Smooth muscle cell (in vitro differentiated cells): ENCODE data around the gene KCTD13. TPM values are rescaled to one million over a fixed set of nuclear protein-coding genes. Genes with fewer than 3 reads are reported as not detected.
A peak's percentile ranks its signal among the peaks of the same experiment; 100 is the strongest.

ENCODE experiments used
- DNase-seq: peaks from one replicate; lab custom pipeline; 2025; ENCODE audit not compliant: unreplicated experiment; lab: John Stamatoyannopoulos, UW
- H2AFZ ChIP-seq: fragments of 200-600 bp; sonication (generic); 2 replicates; pipeline ENCODE4 v1.6.0; 2016; ENCODE audit warnings: antibody characterized with exemption, low read depth, mild to moderate bottlenecking
- H3F3A ChIP-seq: fragments of 200-600 bp; sonication (generic); 2 replicates; pipeline ENCODE4 v1.6.0; 2017; ENCODE audit warnings: antibody characterized with exemption, low read depth
- H3K27ac ChIP-seq: fragments of 200-600 bp; sonication (generic); 2 replicates; pipeline ENCODE4 v1.5.1; 2016; ENCODE audit warnings: low read depth, mild to moderate bottlenecking
- H3K27me3 ChIP-seq: fragments of 200-600 bp; sonication (generic); 2 replicates; pipeline ENCODE4 v1.6.1; 2016; ENCODE audit warnings: low read depth, mild to moderate bottlenecking
- H3K36me3 ChIP-seq: fragments of 200-600 bp; sonication (generic); 2 replicates; pipeline ENCODE4 v1.5.1; 2016; ENCODE audit warnings: low read depth
- H3K4me1 ChIP-seq: fragments of 200-600 bp; sonication (generic); 2 replicates; pipeline ENCODE4 v1.5.1; 2016; ENCODE audit warnings: low read depth
- H3K4me2 ChIP-seq: fragments of 200-600 bp; sonication (generic); 2 replicates; pipeline ENCODE4 v1.6.0; 2016; ENCODE audit warnings: mild to moderate bottlenecking
- H3K4me3 ChIP-seq: fragments of 200-600 bp; sonication (generic); 2 replicates; pipeline ENCODE4 v1.5.1; 2016; ENCODE audit warnings: mild to moderate bottlenecking
- H3K79me2 ChIP-seq: fragments of 200-600 bp; sonication (generic); 2 replicates; pipeline ENCODE4 v1.6.0; 2016; ENCODE audit warnings: low read depth, mild to moderate bottlenecking
- H3K9ac ChIP-seq: fragments of 200-600 bp; sonication (generic); 2 replicates; pipeline ENCODE4 v1.6.0; 2016; ENCODE audit warnings: low read depth
- H3K9me3 ChIP-seq: fragments of 200-600 bp; sonication (generic); replicated peaks from 2 replicates; pipeline ENCODE4 v1.5.1; 2016; ENCODE audit warnings: low read depth
- H4K20me1 ChIP-seq: fragments of 200-600 bp; sonication (generic); 2 replicates; pipeline ENCODE4 v1.6.0; 2016; ENCODE audit warnings: low read depth
- CTCF ChIP-seq: fragments of 200-600 bp; sonication (generic); IDR thresholded peaks from 2 replicates; pipeline ENCODE4 v1.5.1; 2017; ENCODE audit warnings: borderline replicate concordance, mild to moderate bottlenecking, antibody characterized with exemption; ENCODE audit not compliant: insufficient read depth, poor library complexity, severe bottlenecking
- WGBS: methylation state at CpG from one replicate; pipeline ENCODE4 v1.1.7; 2016; ENCODE audit warnings: low lambda C conversion rate; 5-methylcytosine and 5-hydroxymethylcytosine counted together
- polyA plus RNA-seq: library from polyadenylated mRNA; unstranded; fragments of >200 nt; fragmentation: Nextera tagmentation; extraction: Ambion mirVana; gene quantifications from 2 replicates; pipeline ENCODE4 v1.2.1, GENCODE V29; 2016
- total RNA-seq: library from RNA; depleted of rRNA; stranded (reverse); fragments of >200 nt; gene quantifications from 2 replicates; pipeline ENCODE4 v1.2.3, GENCODE V29; 2014

The KCTD13 gene
- total and polyA plus RNA-seq, 2 experiments from 2014 or later = 16.3 to 23.6 TPM

- no peak for TF ChIP-seq CTCF
- WGBS = 37% methylated on average over 7 of the region's 7 CpGs
- Histone ChIP-seq H3K27ac (peak overlapping the region; percentile 71), H3K9me3 (no peaks in the 10 kb centered on the region), H3K4me3 (no peak overlapping the region), H3K36me3 (no peaks in the 10 kb centered on the region), H3K9ac (no peak overlapping the region), H3K4me1 (peaks cover 10% of the 10 kb centered on the region), H4K20me1 (no peaks in the 10 kb centered on the region), H3K79me2 (peaks cover 9% of the 10 kb centered on the region), H2AFZ (no peak overlapping the region), H3F3A (no peaks in the 10 kb centered on the region), H3K4me2 (peak overlapping the region; percentile 42), H3K27me3 (no peaks in the 10 kb centered on the region)
- no peak for DNase-seq
Observed at GRCh38 chr16:29857133-29857760, 68.8 kb downstream of the KCTD13 start.

Other genes starting within 250 kb of the KCTD13 start
- gene QPRT, start 247.0 kb downstream of the KCTD13 start, total RNA-seq = 67.4 and 69.6 TPM in 2 replicates
- gene QPRT, start 247.0 kb downstream of the KCTD13 start, polyA plus RNA-seq = 152 and 196 TPM in 2 replicates
- not detected in 2 replicates for gene C16orf54, start 180.2 kb downstream of the KCTD13 start, total RNA-seq
- not detected in 2 replicates for gene C16orf54, start 180.2 kb downstream of the KCTD13 start, polyA plus RNA-seq
- gene ZG16, start 148.0 kb downstream of the KCTD13 start, total RNA-seq = not detected in 2 replicates
- gene ZG16, start 148.0 kb downstream of the KCTD13 start, polyA plus RNA-seq = not detected in 2 replicates
- 16.0 and 19.8 TPM in 2 replicates for gene KIF22, start 135.5 kb downstream of the KCTD13 start, total RNA-seq
- 33.5 and 35.7 TPM in 2 replicates for gene KIF22, start 135.5 kb downstream of the KCTD13 start, polyA plus RNA-seq
- 77.2 and 104 TPM in 2 replicates for gene MAZ, start 119.7 kb downstream of the KCTD13 start, total RNA-seq
- 215 and 229 TPM in 2 replicates for gene MAZ, start 119.7 kb downstream of the KCTD13 start, polyA plus RNA-seq
- gene PRRT2, start 114.0 kb downstream of the KCTD13 start, total RNA-seq = 12.2 and 25.9 TPM in 2 replicates
- 12.2 and 20.1 TPM in 2 replicates for gene PRRT2, start 114.0 kb downstream of the KCTD13 start, polyA plus RNA-seq
- 15.6 and 21.1 TPM in 2 replicates for gene PAGR1, start 110.1 kb downstream of the KCTD13 start, total RNA-seq
- gene PAGR1, start 110.1 kb downstream of the KCTD13 start, polyA plus RNA-seq = 34.5 and 44.8 TPM in 2 replicates
- 47.5 and 57.4 TPM in 2 replicates for gene MVP, start 105.8 kb downstream of the KCTD13 start, total RNA-seq
- 110 and 123 TPM in 2 replicates for gene MVP, start 105.8 kb downstream of the KCTD13 start, polyA plus RNA-seq
- 61.4 and 63.2 TPM in 2 replicates for gene CDIPT, start 63.0 kb downstream of the KCTD13 start, total RNA-seq
- gene CDIPT, start 63.0 kb downstream of the KCTD13 start, polyA plus RNA-seq = 90.7 and 118 TPM in 2 replicates
- gene SEZ6L2, start 26.7 kb downstream of the KCTD13 start, total RNA-seq = 23.8 and 178 TPM in 2 replicates
- gene SEZ6L2, start 26.7 kb downstream of the KCTD13 start, polyA plus RNA-seq = 37.5 and 46.1 TPM in 2 replicates
- gene ASPHD1, start 25.7 kb downstream of the KCTD13 start, total RNA-seq = 4.1 and 7.1 TPM in 2 replicates
- 26.1 and 28.8 TPM in 2 replicates for gene ASPHD1, start 25.7 kb downstream of the KCTD13 start, polyA plus RNA-seq
- gene TMEM219, start 35.9 kb upstream of the KCTD13 start, total RNA-seq = 99.2 and 107 TPM in 2 replicates
- 176 and 186 TPM in 2 replicates for gene TMEM219, start 35.9 kb upstream of the KCTD13 start, polyA plus RNA-seq
- 26.2 and 26.8 TPM in 2 replicates for gene TAOK2, start 47.6 kb upstream of the KCTD13 start, total RNA-seq
- 26.0 TPM in 2 replicates for gene TAOK2, start 47.6 kb upstream of the KCTD13 start, polyA plus RNA-seq
- gene HIRIP3, start 69.4 kb upstream of the KCTD13 start, total RNA-seq = 11.3 and 17.0 TPM in 2 replicates
- gene HIRIP3, start 69.4 kb upstream of the KCTD13 start, polyA plus RNA-seq = 13.2 and 13.9 TPM in 2 replicates
- 92.2 and 181 TPM in 2 replicates for gene INO80E, start 70.0 kb upstream of the KCTD13 start, total RNA-seq
- 17.7 and 19.3 TPM in 2 replicates for gene INO80E, start 70.0 kb upstream of the KCTD13 start, polyA plus RNA-seq
- 0.09 TPM in 1 of 2 replicates, not detected in the other for gene DOC2A, start 84.8 kb upstream of the KCTD13 start, total RNA-seq
- not detected in 2 replicates for gene DOC2A, start 84.8 kb upstream of the KCTD13 start, polyA plus RNA-seq
- not detected in 2 replicates for gene C16orf92, start 97.0 kb upstream of the KCTD13 start, total RNA-seq
- not detected in 2 replicates for gene C16orf92, start 97.0 kb upstream of the KCTD13 start, polyA plus RNA-seq
- 0.45 TPM in 1 of 2 replicates, not detected in the other for gene TLCD3B, start 105.0 kb upstream of the KCTD13 start, total RNA-seq
- 0.48 and 1.3 TPM in 2 replicates for gene TLCD3B, start 105.0 kb upstream of the KCTD13 start, polyA plus RNA-seq
- gene ALDOA, start 139.5 kb upstream of the KCTD13 start, total RNA-seq = 1,112 and 1,146 TPM in 2 replicates
- gene ALDOA, start 139.5 kb upstream of the KCTD13 start, polyA plus RNA-seq = 2,844 and 2,856 TPM in 2 replicates
- 90.2 and 111 TPM in 2 replicates for gene PPP4C, start 149.8 kb upstream of the KCTD13 start, total RNA-seq
- gene PPP4C, start 149.8 kb upstream of the KCTD13 start, polyA plus RNA-seq = 208 and 224 TPM in 2 replicates
- 0.13 and 2.0 TPM in 2 replicates for gene TBX6, start 165.7 kb upstream of the KCTD13 start, total RNA-seq
- 0.50 and 1.6 TPM in 2 replicates for gene TBX6, start 165.7 kb upstream of the KCTD13 start, polyA plus RNA-seq
- 32.3 and 37.5 TPM in 2 replicates for gene YPEL3, start 170.0 kb upstream of the KCTD13 start, total RNA-seq
- 65.9 and 81.1 TPM in 2 replicates for gene YPEL3, start 170.0 kb upstream of the KCTD13 start, polyA plus RNA-seq
- gene GDPD3, start 187.3 kb upstream of the KCTD13 start, total RNA-seq = 0.85 TPM in 1 of 2 replicates, not detected in the other
- 13.4 and 17.1 TPM in 2 replicates for gene GDPD3, start 187.3 kb upstream of the KCTD13 start, polyA plus RNA-seq
- gene MAPK3, start 197.0 kb upstream of the KCTD13 start, total RNA-seq = 34.4 and 60.3 TPM in 2 replicates
- gene MAPK3, start 197.0 kb upstream of the KCTD13 start, polyA plus RNA-seq = 20.3 and 22.3 TPM in 2 replicates